ENCODE data around the gene PRKD3.
A peak's percentile ranks its signal among the peaks of the same experiment; 100 is the strongest.

Gene PRKD3

GRCh38 chr2:37343537-37344434, 19.2 kb upstream of the PRKD3 start:
- peak; percentile 50 for DNase-seq (ENCODE audit: low read depth)

GRCh38 chr2:37342591-37343220, 18.1 kb upstream of the PRKD3 start:
- no peak for DNase-seq (ENCODE audit: low read depth)

- DNase-seq (ENCODE audit: low read depth): no peak
Measured at GRCh38 chr2:37340637-37341036, 16.0 kb upstream of the PRKD3 start.

GRCh38 chr2:37338933-37339332, 14.3 kb upstream of the PRKD3 start:
- DNase-seq (ENCODE audit: low read depth): no peak

GRCh38 chr2:37337620-37338280, 13.1 kb upstream of the PRKD3 start:
- no peak for DNase-seq (ENCODE audit: low read depth)

GRCh38 chr2:37335604-37336003, 11.0 kb upstream of the PRKD3 start:
- no peak for DNase-seq (ENCODE audit: low read depth)

GRCh38 chr2:37333256-37333655, 8.6 kb upstream of the PRKD3 start:
- DNase-seq (ENCODE audit: low read depth): no peak

GRCh38 chr2:37332560-37332959, 7.9 kb upstream of the PRKD3 start:
- DNase-seq (ENCODE audit: low read depth): no peak

GRCh38 chr2:37330681-37331080, 6.0 kb upstream of the PRKD3 start:
- no peak for DNase-seq (ENCODE audit: low read depth)

GRCh38 chr2:37326866-37327634, 2.4 kb upstream of the PRKD3 start:
- DNase-seq (ENCODE audit: low read depth): no peak

GRCh38 chr2:37326285-37326684, 1.7 kb upstream of the PRKD3 start:
- DNase-seq (ENCODE audit: low read depth): peak; percentile 85

GRCh38 chr2:37325625-37326071, 1.0 kb upstream of the PRKD3 start:
- DNase-seq (ENCODE audit: low read depth): no peak

- DNase-seq (ENCODE audit: low read depth): peak; percentile 78
Measured at GRCh38 chr2:37324536-37324785, 172 bp downstream of the PRKD3 start.

- DNase-seq (ENCODE audit: low read depth): peak; percentile 49
Measured at GRCh38 chr2:37323781-37324535, 675 bp downstream of the PRKD3 start.

GRCh38 chr2:37323176-37323780, 1.4 kb downstream of the PRKD3 start:
- DNase-seq (ENCODE audit: low read depth): peak; percentile 14

GRCh38 chr2:37322368-37322767, 2.3 kb downstream of the PRKD3 start:
- peak; percentile 49 for DNase-seq (ENCODE audit: low read depth)

GRCh38 chr2:37321029-37321682, 3.5 kb downstream of the PRKD3 start:
- DNase-seq (ENCODE audit: low read depth): no peak

- no peak for DNase-seq (ENCODE audit: low read depth)
Measured at GRCh38 chr2:37319754-37320609, 4.7 kb downstream of the PRKD3 start.

GRCh38 chr2:37318401-37318800, 6.2 kb downstream of the PRKD3 start:
- peak; percentile 70 for DNase-seq (ENCODE audit: low read depth)

GRCh38 chr2:37317746-37318145, 6.9 kb downstream of the PRKD3 start:
- DNase-seq (ENCODE audit: low read depth): no peak

Measured in EH (cell line).